ENCODE results near the gene TM7SF3.

GRCh38 chr12:26988703-26989102, 25.5 kb downstream of the TM7SF3 start:
- TF ChIP-seq CTCF (IDR thresholded peaks at IDR 0.05) (no peak), POLR2A (IDR thresholded peaks at IDR 0.05) (no peak)

All from transverse colon (tissue), 3 donors.